Mesenchymal stem cell (in vitro differentiated cells and primary cell): Measurements from ENCODE around the gene BCL6B.
A peak's percentile ranks its signal among the peaks of the same experiment; 100 is the strongest.

ENCODE experiments used
- DNase-seq: peaks from one replicate; pipeline ENCODE4 v3.0.0-alpha.2; 2013
- H2AFZ ChIP-seq: one replicate; pipeline ENCODE4 v1.6.1; 2013; ENCODE audit warnings: low read depth, mild to moderate bottlenecking, control low read depth, inconsistent platforms, low read length, moderate library complexity
- H2AK5ac ChIP-seq: 2 replicates; pipeline ENCODE4 v1.6.1; 2013; ENCODE audit warnings: low read length, moderate library complexity, mild to moderate bottlenecking, inconsistent platforms; ENCODE audit not compliant: severe bottlenecking
- H2BK120ac ChIP-seq: one replicate; pipeline ENCODE4 v1.6.1; 2013; ENCODE audit warnings: low read depth, mild to moderate bottlenecking, inconsistent platforms, low read length, moderate library complexity
- H2BK12ac ChIP-seq, 2 experiments: one replicate each; pipeline ENCODE4 v1.6.1; 2013; ENCODE audit warnings: inconsistent platforms in 2 of 2, low read length in 2 of 2, mild to moderate bottlenecking in 2 of 2, moderate library complexity in 2 of 2, control low read depth in 1 of 2
- H2BK15ac ChIP-seq: one replicate; pipeline ENCODE4 v1.6.1; 2013; ENCODE audit warnings: mild to moderate bottlenecking, low read depth, inconsistent platforms; ENCODE audit not compliant: poor library complexity, severe bottlenecking
- H2BK5ac ChIP-seq: 2 replicates; pipeline ENCODE4 v1.6.1; 2013; ENCODE audit warnings: low read depth, mild to moderate bottlenecking, low read length, control low read depth, inconsistent platforms; ENCODE audit not compliant: poor library complexity, severe bottlenecking
- H3K14ac ChIP-seq, 2 experiments: one replicate each; pipeline ENCODE4 v1.6.1; 2013; ENCODE audit warnings: inconsistent platforms in 2 of 2, low read length in 2 of 2, control low read depth in 1 of 2, mild to moderate bottlenecking in 1 of 2, moderate library complexity in 1 of 2
- H3K18ac ChIP-seq, 2 experiments: one replicate each; pipeline ENCODE4 v1.6.1; 2013; ENCODE audit warnings: inconsistent platforms in 2 of 2, low read length in 2 of 2, control low read depth in 1 of 2, low read depth in 1 of 2, mild to moderate bottlenecking in 1 of 2
- H3K23ac ChIP-seq, 2 experiments: one replicate each; pipeline ENCODE4 v1.6.1; 2013; ENCODE audit warnings: inconsistent platforms in 2 of 2, low read length in 2 of 2, mild to moderate bottlenecking in 2 of 2, moderate library complexity in 2 of 2, control low read depth in 1 of 2
- H3K27ac ChIP-seq: 2 replicates; pipeline ENCODE4 v1.5.1; 2013; ENCODE audit warnings: mild to moderate bottlenecking, moderate library complexity, low read length, control low read depth, inconsistent platforms; ENCODE audit not compliant: poor library complexity, severe bottlenecking
- H3K27me3 ChIP-seq, 2 experiments: 2 replicates each; pipeline versions ENCODE4 v1.6.1 to v1.7.0; 2013; ENCODE audit warnings: low read length in 2 of 2, mild to moderate bottlenecking in 2 of 2, moderate library complexity in 2 of 2, control low read depth in 1 of 2, inconsistent platforms in 1 of 2; ENCODE audit not compliant: control insufficient read depth in 1 of 2, insufficient read depth in 1 of 2
- H3K36me3 ChIP-seq, 2 experiments: 2 replicates each; pipeline versions ENCODE4 v1.6.1 to v1.7.0; 2013; ENCODE audit warnings: low read length in 2 of 2, control low read depth in 1 of 2, inconsistent platforms in 1 of 2, low read depth in 1 of 2, mild to moderate bottlenecking in 1 of 2; ENCODE audit not compliant: insufficient read depth in 2 of 2, control insufficient read depth in 1 of 2
- H3K4ac ChIP-seq, 2 experiments: one replicate each; pipeline ENCODE4 v1.6.1; 2013; ENCODE audit warnings: inconsistent platforms in 2 of 2, low read length in 2 of 2, mild to moderate bottlenecking in 2 of 2, moderate library complexity in 2 of 2, control low read depth in 1 of 2, low read depth in 1 of 2
- H3K4me1 ChIP-seq: 2 replicates; pipeline ENCODE4 v1.6.1; 2013; ENCODE audit warnings: low read depth, low read length, control low read depth; ENCODE audit not compliant: control insufficient read depth, insufficient read depth
- H3K4me2 ChIP-seq: 2 replicates; pipeline ENCODE4 v1.6.1; 2013; ENCODE audit warnings: low read length, mild to moderate bottlenecking, inconsistent platforms; ENCODE audit not compliant: poor library complexity, severe bottlenecking
- H3K4me3 ChIP-seq, 2 experiments: 2 replicates each; pipeline versions ENCODE4 v1.5.1 to v1.7.0; 2013; ENCODE audit warnings: low read length in 2 of 2, mild to moderate bottlenecking in 2 of 2, control low read depth in 1 of 2, low read depth in 1 of 2; ENCODE audit not compliant: insufficient read depth in 1 of 2
- H3K79me1 ChIP-seq: replicated peaks from 2 replicates; pipeline ENCODE4 v1.6.1; 2013; ENCODE audit warnings: mild to moderate bottlenecking, control low read depth, low read length, inconsistent platforms; ENCODE audit not compliant: poor library complexity, severe bottlenecking
- H3K9ac ChIP-seq: 2 replicates; pipeline ENCODE4 v1.7.0; 2013; ENCODE audit warnings: mild to moderate bottlenecking, low read length, moderate library complexity
- H3K9me3 ChIP-seq: 2 replicates; pipeline ENCODE4 v1.7.0; 2013; ENCODE audit warnings: mild to moderate bottlenecking, low read length; ENCODE audit not compliant: control insufficient read depth
- H4K8ac ChIP-seq: one replicate; pipeline ENCODE4 v1.6.1; 2013; ENCODE audit warnings: inconsistent platforms, mild to moderate bottlenecking, low read length, moderate library complexity
- H4K91ac ChIP-seq: one replicate; pipeline ENCODE4 v1.6.1; 2013; ENCODE audit warnings: mild to moderate bottlenecking, low read length, inconsistent platforms
- WGBS: methylation state at CpG from one replicate; pipeline ENCODE4 v1.1.7; 2013; ENCODE audit warnings: mixed read lengths; 5-methylcytosine and 5-hydroxymethylcytosine counted together

BCL6B gene

GRCh38 chr17:7021993-7022778 is 664 bp upstream of the BCL6B start:
- Histone ChIP-seq H3K23ac (no peak overlapping the region), H3K9ac (peak overlapping the region; percentile 90), H4K8ac (peak overlapping the region; percentile 78), H2BK5ac (no peak overlapping the region), H3K14ac (no peak overlapping the region), H3K9me3 (no peaks in the 10 kb centered on the region), H2BK12ac (no peak overlapping the region), H3K4me3 (peak overlapping the region in 1 of 2 experiments; percentile 74), H3K4me2 (peak overlapping the region; percentile 62), H2BK120ac (no peak overlapping the region), H3K18ac (peak overlapping the region in 1 of 2 experiments; percentile 19), H2AK5ac (no peak overlapping the region), H3K27me3 (peaks cover 4 to 16% of the 10 kb centered on the region in 2 experiments), H2AFZ (peak overlapping the region; percentile 91), H3K36me3 (peaks cover 5 to 11% of the 10 kb centered on the region in 2 experiments), H3K4ac (no peak overlapping the region), H3K79me1 (no peaks in the 10 kb centered on the region), H3K27ac (no peak overlapping the region), H3K4me1 (peaks cover 18% of the 10 kb centered on the region), H4K91ac (no peak overlapping the region), H2BK15ac (peak overlapping the region; percentile 8)
- peak; percentile 68 for DNase-seq
- 10% methylated on average over 51 of the region's 53 CpGs for WGBS

GRCh38 chr17:7023576-7024401 is 939 bp downstream of the BCL6B start:
- Histone ChIP-seq H3K4me3 (peak overlapping the region in 1 of 2 experiments; percentile 60), H3K4me1 (peaks cover 20% of the 10 kb centered on the region), H3K9me3 (no peaks in the 10 kb centered on the region), H2BK120ac (no peak overlapping the region), H3K18ac (peak overlapping the region in 1 of 2 experiments; percentile 37), H2BK15ac (no peak overlapping the region), H3K4me2 (peak overlapping the region; percentile 1), H2BK5ac (no peak overlapping the region), H3K27ac (no peak overlapping the region), H3K14ac (no peak overlapping the region), H3K23ac (no peak overlapping the region), H3K27me3 (peaks cover 4 to 16% of the 10 kb centered on the region in 2 experiments), H2AK5ac (no peak overlapping the region), H3K4ac (no peak overlapping the region), H3K79me1 (no peaks in the 10 kb centered on the region), H3K9ac (peak overlapping the region; percentile 64), H4K8ac (no peak overlapping the region), H2BK12ac (no peak overlapping the region), H4K91ac (no peak overlapping the region), H2AFZ (peak overlapping the region; percentile 36), H3K36me3 (no peaks in the 10 kb centered on the region)
- WGBS = 41% methylated on average over 49 of the region's 51 CpGs
- peak; percentile 88 for DNase-seq

- Histone ChIP-seq H2AFZ (no peak overlapping the region), H2BK5ac (no peak overlapping the region), H3K4ac (no peak overlapping the region), H2BK15ac (no peak overlapping the region), H3K23ac (no peak overlapping the region), H3K14ac (no peak overlapping the region), H3K4me3 (no peak overlapping the region), H3K9me3 (no peaks in the 10 kb centered on the region), H3K4me1 (peaks cover 20% of the 10 kb centered on the region), H3K79me1 (no peaks in the 10 kb centered on the region), H3K27ac (no peak overlapping the region), H3K27me3 (peaks cover 4 to 16% of the 10 kb centered on the region in 2 experiments), H3K4me2 (no peak overlapping the region), H3K9ac (no peak overlapping the region), H4K8ac (no peak overlapping the region), H4K91ac (no peak overlapping the region), H2AK5ac (no peak overlapping the region), H3K36me3 (no peaks in the 10 kb centered on the region), H2BK120ac (no peak overlapping the region), H3K18ac (no peak overlapping the region), H2BK12ac (peak overlapping the region in 1 of 2 experiments; percentile 33)
- no peak for DNase-seq
- 92% methylated on average over 8 of the region's 8 CpGs for WGBS
Measured at GRCh38 chr17:7024402-7024785, 1.5 kb downstream of the BCL6B start.

- no peaks in the 10 kb centered on the region for H3K79me1 ChIP-seq
- H4K91ac ChIP-seq = no peak overlapping the region
- no peak overlapping the region for H3K14ac ChIP-seq
- H3K18ac ChIP-seq = no peak overlapping the region
- no peak overlapping the region for H3K4me2 ChIP-seq
- no peaks in the 10 kb centered on the region for H3K36me3 ChIP-seq
- H3K4ac ChIP-seq = no peak overlapping the region
- H3K23ac ChIP-seq = no peak overlapping the region
- no peak overlapping the region for H2AFZ ChIP-seq
- H2BK120ac ChIP-seq = no peak overlapping the region
- no peak overlapping the region for H3K27ac ChIP-seq
- no peak overlapping the region for H2AK5ac ChIP-seq
- no peak overlapping the region for H3K9ac ChIP-seq
- H2BK15ac ChIP-seq = no peak overlapping the region
- no peak overlapping the region for H2BK12ac ChIP-seq
- DNase-seq = no peak
- H3K4me1 ChIP-seq = peaks cover 15% of the 10 kb centered on the region
- peaks cover 4 to 16% of the 10 kb centered on the region in 2 experiments for H3K27me3 ChIP-seq
- H2BK5ac ChIP-seq = no peak overlapping the region
- no peak overlapping the region for H4K8ac ChIP-seq
- WGBS = 85% methylated on average over 1 of the region's 1 CpG
- no peak overlapping the region for H3K4me3 ChIP-seq
- H3K9me3 ChIP-seq = no peaks in the 10 kb centered on the region
Measured at GRCh38 chr17:7025245-7025644, 2.4 kb downstream of the BCL6B start.
